ENCODE measurements around the gene PRTN3. TPM values are rescaled to one million over a fixed set of nuclear protein-coding genes. Genes with fewer than 3 reads are reported as not detected.
"Not testable (repeated sequence)": the region's sequence is repeated elsewhere in the genome, so short reads cannot be mapped to it uniquely, and the experiment has no call there.

Gene PRTN3
- total RNA-seq, 1 experiment from 2014 or later: not detected

GRCh38 chr19:889662-890295 is 49.0 kb downstream of the PRTN3 start:
- H3K27me3 Mint-ChIP-seq (ENCODE audit: unreplicated experiment): no peaks in the 10 kb centered on the region
- intact Hi-C loops (cut with micrococcal nuclease; ENCODE audit: unreplicated experiment): no loop called here
- TF ChIP-seq, protein P1, sequence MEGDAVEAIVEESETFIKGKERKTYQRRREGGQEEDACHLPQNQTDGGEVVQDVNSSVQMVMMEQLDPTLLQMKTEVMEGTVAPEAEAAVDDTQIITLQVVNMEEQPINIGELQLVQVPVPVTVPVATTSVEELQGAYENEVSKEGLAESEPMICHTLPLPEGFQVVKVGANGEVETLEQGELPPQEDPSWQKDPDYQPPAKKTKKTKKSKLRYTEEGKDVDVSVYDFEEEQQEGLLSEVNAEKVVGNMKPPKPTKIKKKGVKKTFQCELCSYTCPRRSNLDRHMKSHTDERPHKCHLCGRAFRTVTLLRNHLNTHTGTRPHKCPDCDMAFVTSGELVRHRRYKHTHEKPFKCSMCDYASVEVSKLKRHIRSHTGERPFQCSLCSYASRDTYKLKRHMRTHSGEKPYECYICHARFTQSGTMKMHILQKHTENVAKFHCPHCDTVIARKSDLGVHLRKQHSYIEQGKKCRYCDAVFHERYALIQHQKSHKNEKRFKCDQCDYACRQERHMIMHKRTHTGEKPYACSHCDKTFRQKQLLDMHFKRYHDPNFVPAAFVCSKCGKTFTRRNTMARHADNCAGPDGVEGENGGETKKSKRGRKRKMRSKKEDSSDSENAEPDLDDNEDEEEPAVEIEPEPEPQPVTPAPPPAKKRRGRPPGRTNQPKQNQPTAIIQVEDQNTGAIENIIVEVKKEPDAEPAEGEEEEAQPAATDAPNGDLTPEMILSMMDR (IDR thresholded peaks at IDR 0.05; ENCODE audit: unreplicated experiment): no peak
- CTCF ChIA-PET: no interaction called here
- no peak overlapping the region for H3K4me3 Mint-ChIP-seq (ENCODE audit: low read depth, unreplicated experiment)
- H3K4me1 Mint-ChIP-seq (ENCODE audit: low read depth, unreplicated experiment): no peaks in the 10 kb centered on the region
- no TSS peak for BruUV-seq (replicated peaks)
- H3K27ac Mint-ChIP-seq (ENCODE audit: unreplicated experiment): no peak overlapping the region
- peaks cover 50% of the 10 kb centered on the region for H3K36me3 Mint-ChIP-seq (ENCODE audit: insufficient read depth, unreplicated experiment)
- no peaks in the 10 kb centered on the region for H3K9me3 Mint-ChIP-seq (ENCODE audit: low read depth, unreplicated experiment)
- no peak for DNase-seq

DNA sequence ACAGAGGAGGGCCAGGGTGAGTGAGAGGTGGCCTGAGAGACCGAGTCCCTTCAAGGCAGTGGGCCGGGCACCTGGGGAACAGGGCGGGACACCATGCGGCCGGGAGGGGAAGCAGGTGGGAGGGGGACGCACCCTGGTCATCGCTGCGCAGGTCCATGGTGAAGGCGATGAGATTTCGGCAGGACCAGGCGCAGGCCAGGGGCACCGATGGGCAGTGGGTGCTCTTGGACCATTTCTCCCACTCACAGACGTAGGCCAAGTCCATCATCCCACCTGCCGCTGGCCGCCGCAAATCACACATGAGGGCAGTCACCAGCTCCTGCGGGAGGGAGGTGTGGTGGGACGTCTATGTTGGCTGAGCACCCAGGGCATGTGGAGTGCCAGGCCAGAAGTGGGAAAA is 50.0 kb downstream of the PRTN3 start:
- Mint-ChIP-seq H3K9me3 (ENCODE audit: low read depth, unreplicated experiment) (no peaks in the 10 kb centered on the region), H3K27ac (ENCODE audit: unreplicated experiment) (no peak overlapping the region), H3K27me3 (ENCODE audit: unreplicated experiment) (no peaks in the 10 kb centered on the region), H3K36me3 (ENCODE audit: insufficient read depth, unreplicated experiment) (peaks cover 50% of the 10 kb centered on the region), H3K4me1 (ENCODE audit: low read depth, unreplicated experiment) (no peaks in the 10 kb centered on the region), H3K4me3 (ENCODE audit: low read depth, unreplicated experiment) (peak overlapping the region; percentile 39)
- TF ChIP-seq, protein P1 (IDR thresholded peaks at IDR 0.05; ENCODE audit: unreplicated experiment): no peak
- CTCF ChIA-PET: no interaction called here
- intact Hi-C loops (cut with micrococcal nuclease; ENCODE audit: unreplicated experiment): no loop called here
- DNase-seq: no peak
- no TSS peak for BruUV-seq (replicated peaks)

GRCh38 chr19:891421-892200 is 50.8 kb downstream of the PRTN3 start:
- BruUV-seq (replicated peaks); H3K4me1 Mint-ChIP-seq (ENCODE audit: low read depth, unreplicated experiment); CTCF ChIA-PET; intact Hi-C loops (cut with micrococcal nuclease; ENCODE audit: unreplicated experiment); H3K27ac Mint-ChIP-seq (ENCODE audit: unreplicated experiment); H3K9me3 Mint-ChIP-seq (ENCODE audit: low read depth, unreplicated experiment); DNase-seq; H3K27me3 Mint-ChIP-seq (ENCODE audit: unreplicated experiment): not testable (repeated sequence)
- Mint-ChIP-seq H3K4me3 (ENCODE audit: low read depth, unreplicated experiment) (peak overlapping the region; percentile 78), H3K36me3 (ENCODE audit: insufficient read depth, unreplicated experiment) (peaks cover 58% of the 10 kb centered on the region)

DNA sequence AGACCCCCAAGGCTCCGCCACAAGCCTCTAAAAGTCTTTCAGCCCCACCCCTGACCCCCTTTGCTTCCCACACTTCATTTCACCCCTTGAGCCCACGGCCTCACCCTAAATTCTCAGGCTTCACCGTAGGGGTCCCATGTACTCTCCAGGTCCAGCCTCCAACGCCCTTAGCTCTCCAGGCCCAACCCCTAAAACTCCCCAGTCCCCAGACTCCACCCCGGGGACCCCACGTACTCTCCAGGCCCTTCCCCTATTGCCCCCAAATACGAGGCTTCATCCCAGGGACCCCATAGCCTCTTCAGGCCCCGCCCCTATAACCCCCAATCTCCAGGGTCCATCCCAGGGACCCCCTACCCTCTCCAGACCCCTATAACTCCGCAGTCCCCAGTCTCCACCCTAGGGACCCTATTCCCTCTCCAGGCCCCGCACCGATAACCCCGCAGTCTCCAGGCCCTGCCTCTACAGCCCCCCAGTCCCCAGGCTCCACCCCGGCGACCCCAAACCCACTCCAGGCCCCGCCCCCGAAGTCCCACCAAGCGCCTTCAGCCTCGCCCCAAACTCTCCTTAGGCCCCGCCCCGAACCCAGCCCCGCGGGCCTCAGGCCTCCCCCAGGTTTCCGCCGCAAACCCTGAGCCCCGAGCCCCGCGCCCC is 51.6 kb downstream of the PRTN3 start:
- TF ChIP-seq, protein P1 (IDR thresholded peaks at IDR 0.05; ENCODE audit: unreplicated experiment): no peak
- peak overlapping the region; percentile 39 for H3K27ac Mint-ChIP-seq (ENCODE audit: unreplicated experiment)
- peaks cover 59% of the 10 kb centered on the region for H3K36me3 Mint-ChIP-seq (ENCODE audit: insufficient read depth, unreplicated experiment)
- BruUV-seq (replicated peaks): no TSS peak
- peak overlapping the region; percentile 78 for H3K4me3 Mint-ChIP-seq (ENCODE audit: low read depth, unreplicated experiment)
- DNase-seq: no peak
- CTCF ChIA-PET: no interaction called here
- H3K9me3 Mint-ChIP-seq (ENCODE audit: low read depth, unreplicated experiment): no peaks in the 10 kb centered on the region
- intact Hi-C loops (cut with micrococcal nuclease; ENCODE audit: unreplicated experiment): no loop called here
- H3K27me3 Mint-ChIP-seq (ENCODE audit: unreplicated experiment): no peaks in the 10 kb centered on the region
- no peaks in the 10 kb centered on the region for H3K4me1 Mint-ChIP-seq (ENCODE audit: low read depth, unreplicated experiment)

All from Calu3 (cell line).